ENCODE results near the gene SEC14L6. TPM values are rescaled to one million over a fixed set of nuclear protein-coding genes. Genes with fewer than 3 reads are reported as not detected.

SEC14L6 gene
- total RNA-seq, 4 donors from 2014 or later, result 0.16 TPM; not detected in 3

DNA sequence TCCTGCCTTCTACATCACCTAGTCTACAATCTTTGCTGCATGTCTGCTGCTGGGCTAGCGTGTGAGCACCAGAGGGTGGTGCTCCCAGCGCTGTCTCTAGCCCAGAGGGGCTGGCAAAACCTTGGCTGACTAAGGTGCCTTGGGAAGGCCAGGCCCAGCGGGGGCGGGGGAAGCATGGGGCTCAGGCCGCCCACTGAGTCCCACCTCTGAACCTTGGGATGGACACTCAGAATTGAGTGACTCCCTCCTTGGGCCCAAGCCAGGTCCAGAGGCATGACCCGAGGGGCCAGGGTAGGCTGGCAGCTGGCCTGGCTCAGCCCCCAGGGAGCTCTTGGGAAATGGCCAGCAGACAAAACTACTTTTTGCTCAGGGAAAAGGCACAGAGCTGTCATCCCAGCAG lies 35.5 kb upstream of the SEC14L6 start:
- no peak for TF ChIP-seq CTCF (IDR thresholded peaks at IDR 0.05; ENCODE audit: low read depth)

DNA sequence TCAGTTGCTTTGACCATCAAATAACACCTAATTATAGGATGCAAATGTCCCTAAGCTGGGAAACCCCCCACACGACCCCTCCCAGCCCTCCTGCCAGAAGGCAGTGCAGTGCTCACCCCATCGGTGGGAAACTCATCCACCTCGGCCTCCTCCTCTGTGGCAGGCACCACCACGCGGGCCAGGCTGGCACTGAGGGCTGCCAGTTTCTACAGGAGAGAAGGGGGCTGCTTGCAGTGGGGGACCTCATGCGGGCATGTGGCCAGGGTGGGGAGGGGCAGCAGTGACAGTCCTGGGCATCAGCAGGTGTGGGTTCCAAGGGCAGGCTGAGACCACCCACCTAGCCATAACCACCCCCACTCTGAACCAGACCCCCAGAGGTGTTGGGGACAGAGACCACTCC lies 34.4 kb upstream of the SEC14L6 start:
- no peak for TF ChIP-seq CTCF (IDR thresholded peaks at IDR 0.05; ENCODE audit: low read depth)

DNA sequence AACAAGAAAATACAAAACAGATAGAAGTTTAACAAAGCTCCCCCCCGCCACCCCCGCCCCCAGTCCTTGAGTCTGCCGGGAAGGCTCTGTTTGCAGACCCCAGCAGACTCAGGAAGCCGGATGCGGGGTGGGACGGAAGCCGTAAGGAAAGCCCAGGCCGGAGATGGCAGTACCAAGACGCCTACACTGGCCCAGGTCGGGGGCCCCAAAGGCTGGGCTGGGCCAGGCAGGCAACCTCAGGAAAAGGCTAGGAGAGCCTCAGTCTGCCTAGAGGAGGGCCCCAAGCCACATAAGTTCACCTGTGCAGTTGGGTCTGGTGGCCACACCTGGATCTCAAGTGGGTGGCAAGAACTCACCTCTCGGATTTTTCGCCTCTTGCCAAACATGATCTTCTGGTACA lies 31.9 kb upstream of the SEC14L6 start:
- TF ChIP-seq CTCF (IDR thresholded peaks at IDR 0.05; ENCODE audit: low read depth), result no peak

- no peak for TF ChIP-seq CTCF (IDR thresholded peaks at IDR 0.05; ENCODE audit: low read depth)
Measured at GRCh38 chr22:30575859-30576258, 29.3 kb upstream of the SEC14L6 start.

- no peak for TF ChIP-seq CTCF (IDR thresholded peaks at IDR 0.05; ENCODE audit: low read depth)
Measured at GRCh38 chr22:30574997-30575671, 28.6 kb upstream of the SEC14L6 start.

GRCh38 chr22:30574095-30574981 lies 27.8 kb upstream of the SEC14L6 start, which contains the start of gene GAL3ST1:
TSS of gene GAL3ST1 (minus strand) at chr22:30574665. CDS start at chr22:30557392, 17,273 bp downstream.
- no peak for TF ChIP-seq CTCF (IDR thresholded peaks at IDR 0.05; ENCODE audit: low read depth)

- TF ChIP-seq CTCF (IDR thresholded peaks at IDR 0.05; ENCODE audit: low read depth), result no peak
Measured at GRCh38 chr22:30573594-30574094, 27.1 kb upstream of the SEC14L6 start.

Data from subcutaneous adipose tissue (tissue), 4 donors.